Measurements from ENCODE around the gene AGFG2.
"Not testable (repeated sequence)": the region's sequence is repeated elsewhere in the genome, so short reads cannot be mapped to it uniquely, and the experiment has no call there.

AGFG2 gene

GRCh38 chr7:100538348-100538653 lies 702 bp upstream of the AGFG2 start:
- TF ChIP-seq FOXP2 (optimal IDR thresholded peaks at IDR 0.05; ENCODE audit: control extremely low read depth, extremely low read length, insufficient read depth) (no peak), POLR2AphosphoS5 (IDR thresholded peaks at IDR 0.05; ENCODE audit: borderline replicate concordance, low read depth, low read length) (no peak), EZH2 (IDR thresholded peaks at IDR 0.05) (no peak)
- H3K9ac ChIP-seq (ENCODE audit: insufficient read length) = peak overlapping the region; percentile 64
- H3K27ac ChIP-seq = peak overlapping the region; percentile 51; the same call in 1 of the 2 replicates

GRCh38 chr7:100539436-100540006 lies 518 bp downstream of the AGFG2 start:
- TF ChIP-seq FOXP2 (optimal IDR thresholded peaks at IDR 0.05; ENCODE audit: control extremely low read depth, extremely low read length, insufficient read depth) (no peak), POLR2AphosphoS5 (IDR thresholded peaks at IDR 0.05; ENCODE audit: borderline replicate concordance, low read depth, low read length) (no peak), EZH2 (IDR thresholded peaks at IDR 0.05) (no peak)

More at GRCh38 chr7:100538348-100538653, 702 bp upstream of the AGFG2 start:
- no peak for DNase-seq (ENCODE audit: low read depth, low spot score)
- H3K36me3 ChIP-seq (ENCODE audit: insufficient read depth, low read length) = no peaks in the 10 kb centered on the region
- H3K4me3 ChIP-seq = peak overlapping the region; percentile 82
- H3K9me3 ChIP-seq (ENCODE audit: low read depth, low read length) = no peaks in the 10 kb centered on the region

GRCh38 chr7:100540073-100540723 lies 1.2 kb downstream of the AGFG2 start:
- no peak overlapping the region for H3K27ac ChIP-seq
- no peak overlapping the region for H3K9ac ChIP-seq (ENCODE audit: insufficient read length)
- H3K4me3 ChIP-seq = peak overlapping the region; percentile 86
- no peaks in the 10 kb centered on the region for H3K9me3 ChIP-seq (ENCODE audit: low read depth, low read length)
- no peak for DNase-seq (ENCODE audit: low read depth, low spot score)
- TF ChIP-seq FOXP2 (optimal IDR thresholded peaks at IDR 0.05; ENCODE audit: control extremely low read depth, extremely low read length, insufficient read depth) (no peak), EZH2 (IDR thresholded peaks at IDR 0.05) (no peak)
- H3K36me3 ChIP-seq (ENCODE audit: insufficient read depth, low read length) = no peaks in the 10 kb centered on the region

More at GRCh38 chr7:100539436-100540006, 518 bp downstream of the AGFG2 start:
- Histone ChIP-seq H3K27ac (no peak overlapping the region), H3K4me3 (peak overlapping the region; percentile 86), H3K9me3 (ENCODE audit: low read depth, low read length) (no peaks in the 10 kb centered on the region), H3K9ac (ENCODE audit: insufficient read length) (peak overlapping the region; percentile 48), H3K36me3 (ENCODE audit: insufficient read depth, low read length) (no peaks in the 10 kb centered on the region)
- DNase-seq (ENCODE audit: low read depth, low spot score) = no peak

GRCh38 chr7:100541309-100541708 lies 2.3 kb downstream of the AGFG2 start:
- H3K27ac ChIP-seq; H3K36me3 ChIP-seq (ENCODE audit: insufficient read depth, low read length); H3K4me3 ChIP-seq; H3K9me3 ChIP-seq (ENCODE audit: low read depth, low read length); H3K9ac ChIP-seq (ENCODE audit: insufficient read length); DNase-seq (ENCODE audit: low read depth, low spot score): not testable (repeated sequence)

- H3K36me3 ChIP-seq (ENCODE audit: insufficient read depth, low read length) = no peaks in the 10 kb centered on the region
- H3K9ac ChIP-seq (ENCODE audit: insufficient read length) = no peak overlapping the region
- DNase-seq (ENCODE audit: low read depth, low spot score) = no peak
- H3K4me3 ChIP-seq = no peak overlapping the region
- H3K9me3 ChIP-seq (ENCODE audit: low read depth, low read length) = no peaks in the 10 kb centered on the region
- TF ChIP-seq POLR2AphosphoS5 (IDR thresholded peaks at IDR 0.05; ENCODE audit: borderline replicate concordance, low read depth, low read length) (no peak), EZH2 (IDR thresholded peaks at IDR 0.05) (no peak), FOXP2 (optimal IDR thresholded peaks at IDR 0.05; ENCODE audit: control extremely low read depth, extremely low read length, insufficient read depth) (no peak)
- no peak overlapping the region for H3K27ac ChIP-seq
These were observed 4.6 kb downstream of the AGFG2 start for GRCh38 chr7:100543586-100543985.

GRCh38 chr7:100544386-100544785 lies 5.4 kb downstream of the AGFG2 start:
- Histone ChIP-seq H3K9ac (ENCODE audit: insufficient read length) (no peak overlapping the region), H3K27ac (no peak overlapping the region), H3K4me3 (no peak overlapping the region), H3K9me3 (ENCODE audit: low read depth, low read length) (no peaks in the 10 kb centered on the region), H3K36me3 (ENCODE audit: insufficient read depth, low read length) (no peaks in the 10 kb centered on the region)
- DNase-seq (ENCODE audit: low read depth, low spot score) = no peak
- TF ChIP-seq FOXP2 (optimal IDR thresholded peaks at IDR 0.05; ENCODE audit: control extremely low read depth, extremely low read length, insufficient read depth) = no peak
- no peak for TF ChIP-seq EZH2 (IDR thresholded peaks at IDR 0.05)
- TF ChIP-seq POLR2AphosphoS5 (IDR thresholded peaks at IDR 0.05; ENCODE audit: borderline replicate concordance, low read depth, low read length) = no peak

GRCh38 chr7:100544967-100545359 lies 6.0 kb downstream of the AGFG2 start:
- H3K9ac ChIP-seq (ENCODE audit: insufficient read length) = no peak overlapping the region
- H3K27ac ChIP-seq = no peak overlapping the region
- no peak overlapping the region for H3K4me3 ChIP-seq
- TF ChIP-seq EZH2 (IDR thresholded peaks at IDR 0.05) = no peak
- no peak for TF ChIP-seq POLR2AphosphoS5 (IDR thresholded peaks at IDR 0.05; ENCODE audit: borderline replicate concordance, low read depth, low read length)
- no peak for TF ChIP-seq FOXP2 (optimal IDR thresholded peaks at IDR 0.05; ENCODE audit: control extremely low read depth, extremely low read length, insufficient read depth)
- H3K9me3 ChIP-seq (ENCODE audit: low read depth, low read length) = no peaks in the 10 kb centered on the region
- DNase-seq (ENCODE audit: low read depth, low spot score) = no peak
- H3K36me3 ChIP-seq (ENCODE audit: insufficient read depth, low read length) = no peaks in the 10 kb centered on the region

GRCh38 chr7:100545360-100546128 lies 6.5 kb downstream of the AGFG2 start:
- no peak overlapping the region for H3K9ac ChIP-seq (ENCODE audit: insufficient read length)
- H3K27ac ChIP-seq = no peak overlapping the region
- no peak for DNase-seq (ENCODE audit: low read depth, low spot score)
- TF ChIP-seq POLR2AphosphoS5 (IDR thresholded peaks at IDR 0.05; ENCODE audit: borderline replicate concordance, low read depth, low read length) = no peak
- TF ChIP-seq FOXP2 (optimal IDR thresholded peaks at IDR 0.05; ENCODE audit: control extremely low read depth, extremely low read length, insufficient read depth) = no peak
- no peak for TF ChIP-seq EZH2 (IDR thresholded peaks at IDR 0.05)
- H3K36me3 ChIP-seq (ENCODE audit: insufficient read depth, low read length) = no peaks in the 10 kb centered on the region
- H3K4me3 ChIP-seq = no peak overlapping the region
- no peaks in the 10 kb centered on the region for H3K9me3 ChIP-seq (ENCODE audit: low read depth, low read length)

All from SK-N-MC (cell line).